Gastroesophageal sphincter (tissue), 3 donors: ENCODE data around the gene ARHGAP18.

Source experiments
- POLR2AphosphoS5 ChIP-seq: sonication (generic); formaldehyde crosslinking; IDR thresholded peaks from one replicate; pipeline ENCODE4 v1.6.1; 2017; ENCODE audit warnings: antibody characterized with exemption
- TF ChIP-seq, protein P1 (sequence below), 4 experiments: fragments of 200-600 bp in 2 of 4; fragments of 450-650 bp in 2 of 4; sonication (generic) in 1 of 4; IDR thresholded peaks; one replicate each; pipeline ENCODE4 v1.5.1; 2017 to 2019; ENCODE audit warnings: antibody characterized with exemption in 4 of 4, mild to moderate bottlenecking in 2 of 4, moderate library complexity in 2 of 4

- TF ChIP-seq, protein P1, sequence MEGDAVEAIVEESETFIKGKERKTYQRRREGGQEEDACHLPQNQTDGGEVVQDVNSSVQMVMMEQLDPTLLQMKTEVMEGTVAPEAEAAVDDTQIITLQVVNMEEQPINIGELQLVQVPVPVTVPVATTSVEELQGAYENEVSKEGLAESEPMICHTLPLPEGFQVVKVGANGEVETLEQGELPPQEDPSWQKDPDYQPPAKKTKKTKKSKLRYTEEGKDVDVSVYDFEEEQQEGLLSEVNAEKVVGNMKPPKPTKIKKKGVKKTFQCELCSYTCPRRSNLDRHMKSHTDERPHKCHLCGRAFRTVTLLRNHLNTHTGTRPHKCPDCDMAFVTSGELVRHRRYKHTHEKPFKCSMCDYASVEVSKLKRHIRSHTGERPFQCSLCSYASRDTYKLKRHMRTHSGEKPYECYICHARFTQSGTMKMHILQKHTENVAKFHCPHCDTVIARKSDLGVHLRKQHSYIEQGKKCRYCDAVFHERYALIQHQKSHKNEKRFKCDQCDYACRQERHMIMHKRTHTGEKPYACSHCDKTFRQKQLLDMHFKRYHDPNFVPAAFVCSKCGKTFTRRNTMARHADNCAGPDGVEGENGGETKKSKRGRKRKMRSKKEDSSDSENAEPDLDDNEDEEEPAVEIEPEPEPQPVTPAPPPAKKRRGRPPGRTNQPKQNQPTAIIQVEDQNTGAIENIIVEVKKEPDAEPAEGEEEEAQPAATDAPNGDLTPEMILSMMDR (IDR thresholded peaks at IDR 0.05): no peak
- TF ChIP-seq POLR2AphosphoS5: no peak
Observed at GRCh38 chr6:129601323-129601722, 108.7 kb downstream of the ARHGAP18 start.
